ENCODE data around the gene STRA6. TPM values are rescaled to one million over a fixed set of nuclear protein-coding genes. Genes with fewer than 3 reads are reported as not detected.

The STRA6 gene
- total and polyA plus RNA-seq, 2 of the 8 experiments (the other 6 are each of a cell fraction or from before 2014, with no cell fraction given): 9.3 to 14.5 TPM

GRCh38 chr15:74129586-74130154 lies 72.9 kb downstream of the STRA6 start (continued):
- TF ChIP-seq, protein P1, sequence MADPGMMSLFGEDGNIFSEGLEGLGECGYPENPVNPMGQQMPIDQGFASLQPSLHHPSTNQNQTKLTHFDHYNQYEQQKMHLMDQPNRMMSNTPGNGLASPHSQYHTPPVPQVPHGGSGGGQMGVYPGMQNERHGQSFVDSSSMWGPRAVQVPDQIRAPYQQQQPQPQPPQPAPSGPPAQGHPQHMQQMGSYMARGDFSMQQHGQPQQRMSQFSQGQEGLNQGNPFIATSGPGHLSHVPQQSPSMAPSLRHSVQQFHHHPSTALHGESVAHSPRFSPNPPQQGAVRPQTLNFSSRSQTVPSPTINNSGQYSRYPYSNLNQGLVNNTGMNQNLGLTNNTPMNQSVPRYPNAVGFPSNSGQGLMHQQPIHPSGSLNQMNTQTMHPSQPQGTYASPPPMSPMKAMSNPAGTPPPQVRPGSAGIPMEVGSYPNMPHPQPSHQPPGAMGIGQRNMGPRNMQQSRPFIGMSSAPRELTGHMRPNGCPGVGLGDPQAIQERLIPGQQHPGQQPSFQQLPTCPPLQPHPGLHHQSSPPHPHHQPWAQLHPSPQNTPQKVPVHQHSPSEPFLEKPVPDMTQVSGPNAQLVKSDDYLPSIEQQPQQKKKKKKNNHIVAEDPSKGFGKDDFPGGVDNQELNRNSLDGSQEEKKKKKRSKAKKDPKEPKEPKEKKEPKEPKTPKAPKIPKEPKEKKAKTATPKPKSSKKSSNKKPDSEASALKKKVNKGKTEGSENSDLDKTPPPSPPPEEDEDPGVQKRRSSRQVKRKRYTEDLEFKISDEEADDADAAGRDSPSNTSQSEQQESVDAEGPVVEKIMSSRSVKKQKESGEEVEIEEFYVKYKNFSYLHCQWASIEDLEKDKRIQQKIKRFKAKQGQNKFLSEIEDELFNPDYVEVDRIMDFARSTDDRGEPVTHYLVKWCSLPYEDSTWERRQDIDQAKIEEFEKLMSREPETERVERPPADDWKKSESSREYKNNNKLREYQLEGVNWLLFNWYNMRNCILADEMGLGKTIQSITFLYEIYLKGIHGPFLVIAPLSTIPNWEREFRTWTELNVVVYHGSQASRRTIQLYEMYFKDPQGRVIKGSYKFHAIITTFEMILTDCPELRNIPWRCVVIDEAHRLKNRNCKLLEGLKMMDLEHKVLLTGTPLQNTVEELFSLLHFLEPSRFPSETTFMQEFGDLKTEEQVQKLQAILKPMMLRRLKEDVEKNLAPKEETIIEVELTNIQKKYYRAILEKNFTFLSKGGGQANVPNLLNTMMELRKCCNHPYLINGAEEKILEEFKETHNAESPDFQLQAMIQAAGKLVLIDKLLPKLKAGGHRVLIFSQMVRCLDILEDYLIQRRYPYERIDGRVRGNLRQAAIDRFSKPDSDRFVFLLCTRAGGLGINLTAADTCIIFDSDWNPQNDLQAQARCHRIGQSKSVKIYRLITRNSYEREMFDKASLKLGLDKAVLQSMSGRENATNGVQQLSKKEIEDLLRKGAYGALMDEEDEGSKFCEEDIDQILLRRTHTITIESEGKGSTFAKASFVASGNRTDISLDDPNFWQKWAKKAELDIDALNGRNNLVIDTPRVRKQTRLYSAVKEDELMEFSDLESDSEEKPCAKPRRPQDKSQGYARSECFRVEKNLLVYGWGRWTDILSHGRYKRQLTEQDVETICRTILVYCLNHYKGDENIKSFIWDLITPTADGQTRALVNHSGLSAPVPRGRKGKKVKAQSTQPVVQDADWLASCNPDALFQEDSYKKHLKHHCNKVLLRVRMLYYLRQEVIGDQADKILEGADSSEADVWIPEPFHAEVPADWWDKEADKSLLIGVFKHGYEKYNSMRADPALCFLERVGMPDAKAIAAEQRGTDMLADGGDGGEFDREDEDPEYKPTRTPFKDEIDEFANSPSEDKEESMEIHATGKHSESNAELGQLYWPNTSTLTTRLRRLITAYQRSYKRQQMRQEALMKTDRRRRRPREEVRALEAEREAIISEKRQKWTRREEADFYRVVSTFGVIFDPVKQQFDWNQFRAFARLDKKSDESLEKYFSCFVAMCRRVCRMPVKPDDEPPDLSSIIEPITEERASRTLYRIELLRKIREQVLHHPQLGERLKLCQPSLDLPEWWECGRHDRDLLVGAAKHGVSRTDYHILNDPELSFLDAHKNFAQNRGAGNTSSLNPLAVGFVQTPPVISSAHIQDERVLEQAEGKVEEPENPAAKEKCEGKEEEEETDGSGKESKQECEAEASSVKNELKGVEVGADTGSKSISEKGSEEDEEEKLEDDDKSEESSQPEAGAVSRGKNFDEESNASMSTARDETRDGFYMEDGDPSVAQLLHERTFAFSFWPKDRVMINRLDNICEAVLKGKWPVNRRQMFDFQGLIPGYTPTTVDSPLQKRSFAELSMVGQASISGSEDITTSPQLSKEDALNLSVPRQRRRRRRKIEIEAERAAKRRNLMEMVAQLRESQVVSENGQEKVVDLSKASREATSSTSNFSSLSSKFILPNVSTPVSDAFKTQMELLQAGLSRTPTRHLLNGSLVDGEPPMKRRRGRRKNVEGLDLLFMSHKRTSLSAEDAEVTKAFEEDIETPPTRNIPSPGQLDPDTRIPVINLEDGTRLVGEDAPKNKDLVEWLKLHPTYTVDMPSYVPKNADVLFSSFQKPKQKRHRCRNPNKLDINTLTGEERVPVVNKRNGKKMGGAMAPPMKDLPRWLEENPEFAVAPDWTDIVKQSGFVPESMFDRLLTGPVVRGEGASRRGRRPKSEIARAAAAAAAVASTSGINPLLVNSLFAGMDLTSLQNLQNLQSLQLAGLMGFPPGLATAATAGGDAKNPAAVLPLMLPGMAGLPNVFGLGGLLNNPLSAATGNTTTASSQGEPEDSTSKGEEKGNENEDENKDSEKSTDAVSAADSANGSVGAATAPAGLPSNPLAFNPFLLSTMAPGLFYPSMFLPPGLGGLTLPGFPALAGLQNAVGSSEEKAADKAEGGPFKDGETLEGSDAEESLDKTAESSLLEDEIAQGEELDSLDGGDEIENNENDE (IDR thresholded peaks at IDR 0.05; ENCODE audit: insufficient replicate concordance, low read length): no peak
- TF ChIP-seq CBX8 (IDR thresholded peaks at IDR 0.05; ENCODE audit: borderline replicate concordance, low read depth, low read length) (no peak), ATF2 (IDR thresholded peaks at IDR 0.05; ENCODE audit: low read length) (no peak), RXRA (IDR thresholded peaks at IDR 0.05; ENCODE audit: insufficient read depth, low read depth, low read length) (no peak), RNF2 (IDR thresholded peaks at IDR 0.05; ENCODE audit: borderline replicate concordance, low read depth, low read length, missing control alignments, poor library complexity, severe bottlenecking) (no peak), RAD21 (IDR thresholded peaks at IDR 0.05 in 1 of 2, conservative IDR thresholded peaks at IDR 0.05 in 1 of 2; ENCODE audit: low read depth in 2 of 2, low read length in 2 of 2) (no peak), RBBP5 (IDR thresholded peaks at IDR 0.05; ENCODE audit: borderline replicate concordance, low read depth, low read length) (peak; percentile 17; the same call in 1 of the 2 replicates), CBX5 (IDR thresholded peaks at IDR 0.05; ENCODE audit: low read depth, low read length) (no peak)

Data from H1 (cell line).